GM18951 (cell line): Measurements from ENCODE around the gene GLIS1.

ENCODE experiments used
- POLR2A ChIP-seq: IDR thresholded peaks from 4 replicates; pipeline ENCODE4 v1.6.1; 2011; ENCODE audit warnings: mild to moderate bottlenecking; ENCODE audit not compliant: insufficient read length, insufficient read depth; ENCODE audit errors: extremely low read depth
- in situ Hi-C: fragments of 300-500 bp; cut with MboI; formaldehyde crosslinking; loops from one replicate; pipeline ENCODE4 v1.12.0; 2022; ENCODE audit warnings: low sequenced_read_pairs, mixed read lengths, inconsistent platforms; ENCODE audit not compliant: unreplicated experiment

Gene GLIS1

GRCh38 chr1:53500204-53501064 lies 238.5 kb downstream of the GLIS1 start:
- TF ChIP-seq POLR2A, result no peak
- in situ Hi-C loops, result no loop called here

DNA sequence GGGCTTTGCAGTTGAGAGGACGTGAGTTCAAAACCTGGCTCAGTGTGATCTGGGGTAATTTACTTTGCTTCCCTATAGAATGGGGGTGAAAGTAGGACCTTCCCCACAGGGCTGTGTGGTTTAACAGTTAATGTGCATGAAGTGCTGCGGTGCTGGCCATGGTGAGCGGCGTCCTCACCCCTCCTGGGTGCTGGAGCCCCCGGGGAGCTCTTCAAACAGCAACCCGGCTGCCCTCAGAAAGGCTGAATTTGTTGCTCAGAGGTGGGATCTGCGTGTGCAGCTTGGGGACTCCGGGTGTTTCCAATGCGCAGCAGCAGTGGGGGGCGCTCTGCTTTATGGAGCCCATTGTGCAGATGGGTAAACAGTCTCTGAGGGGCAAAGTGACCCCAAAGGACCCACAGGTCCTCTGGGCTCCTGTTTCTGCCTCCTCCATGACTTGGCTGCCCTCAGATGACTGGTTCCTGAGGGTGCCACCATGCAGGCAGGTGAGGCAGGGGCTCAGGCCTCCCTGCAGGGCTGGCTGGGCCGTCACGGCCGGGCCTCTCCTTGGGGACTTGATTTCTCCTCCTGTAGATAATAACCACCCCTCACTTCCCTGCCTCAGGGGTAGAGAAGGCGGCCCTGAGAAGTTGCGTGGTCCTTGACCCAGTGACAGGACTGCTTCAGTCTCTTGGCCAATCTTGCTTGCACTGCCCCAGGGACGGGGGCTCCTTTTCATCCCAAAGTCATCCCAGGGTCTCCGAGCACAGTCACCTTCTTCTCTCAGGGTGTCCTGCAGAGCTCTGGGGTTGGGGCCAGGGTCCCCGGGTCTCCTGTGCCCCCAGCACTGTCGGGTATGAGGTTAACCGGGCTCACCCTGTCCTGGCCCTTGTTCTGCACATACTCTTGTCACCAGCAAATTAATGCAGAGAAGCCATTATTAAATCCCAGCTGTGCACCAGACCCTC lies 239.4 kb downstream of the GLIS1 start:
- no peak for TF ChIP-seq POLR2A
- in situ Hi-C loops, result no loop called here

DNA sequence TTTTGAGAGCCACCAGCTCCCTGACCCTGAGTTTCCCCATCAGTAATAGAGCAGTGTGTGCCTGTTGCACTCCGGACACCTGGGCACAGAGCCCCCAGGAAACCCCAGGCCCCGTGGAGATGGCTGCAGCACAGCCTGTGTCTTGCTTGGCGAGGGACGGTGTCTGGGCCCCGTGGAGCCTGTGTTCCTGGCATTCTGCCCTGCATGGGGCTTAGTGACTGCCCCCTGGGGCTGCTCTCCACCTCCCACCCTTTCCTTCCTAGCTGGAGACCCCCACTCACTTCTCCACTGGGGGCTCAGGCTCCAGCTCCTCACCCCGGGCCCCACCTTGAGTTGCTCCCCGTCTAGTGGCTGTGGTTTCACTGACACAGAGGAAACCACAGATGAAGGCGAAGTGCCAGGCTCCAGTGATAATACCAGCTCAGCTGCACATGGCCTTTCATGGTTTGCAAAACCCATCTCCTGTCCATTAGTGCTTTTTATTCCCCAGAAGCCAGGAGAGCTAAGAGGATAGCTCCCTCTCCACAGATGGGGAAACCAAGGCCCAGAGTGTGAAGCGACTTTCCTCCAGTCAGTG lies 240.3 kb downstream of the GLIS1 start:
- in situ Hi-C loops, result no loop called here
- no peak for TF ChIP-seq POLR2A

GRCh38 chr1:53495633-53496345 lies 243.2 kb downstream of the GLIS1 start:
- in situ Hi-C loops, result no loop called here
- TF ChIP-seq POLR2A, result no peak

DNA sequence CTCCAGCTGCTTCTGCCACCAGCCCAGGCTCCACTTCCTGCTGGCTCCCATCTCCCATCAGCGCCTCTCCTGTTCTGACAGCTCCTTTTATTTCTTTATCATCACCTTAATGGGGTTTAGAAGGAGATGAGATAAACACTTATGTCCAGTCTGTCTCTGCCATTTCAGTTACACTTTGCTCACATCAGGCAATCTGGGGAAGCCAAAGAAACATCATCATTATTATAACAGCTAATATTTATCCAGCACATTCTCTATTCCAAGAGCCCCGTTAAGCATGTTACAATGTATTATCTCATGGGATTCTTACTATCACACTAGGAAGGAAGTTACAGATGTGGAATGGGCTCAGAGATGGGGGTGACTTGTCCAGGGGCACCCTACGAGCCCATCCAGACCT lies 248.6 kb downstream of the GLIS1 start:
- in situ Hi-C loops, result no loop called here

GRCh38 chr1:53486395-53487026 lies 252.5 kb downstream of the GLIS1 start:
- in situ Hi-C loops, result loop anchor here (10.0 kb wide), 1 partner anchor 188 kb away; no protein-coding TSS in a partner anchor
- TF ChIP-seq POLR2A, result no peak

More for the DNA sequence above, 248.6 kb downstream of the GLIS1 start:
- no peak for TF ChIP-seq POLR2A

DNA sequence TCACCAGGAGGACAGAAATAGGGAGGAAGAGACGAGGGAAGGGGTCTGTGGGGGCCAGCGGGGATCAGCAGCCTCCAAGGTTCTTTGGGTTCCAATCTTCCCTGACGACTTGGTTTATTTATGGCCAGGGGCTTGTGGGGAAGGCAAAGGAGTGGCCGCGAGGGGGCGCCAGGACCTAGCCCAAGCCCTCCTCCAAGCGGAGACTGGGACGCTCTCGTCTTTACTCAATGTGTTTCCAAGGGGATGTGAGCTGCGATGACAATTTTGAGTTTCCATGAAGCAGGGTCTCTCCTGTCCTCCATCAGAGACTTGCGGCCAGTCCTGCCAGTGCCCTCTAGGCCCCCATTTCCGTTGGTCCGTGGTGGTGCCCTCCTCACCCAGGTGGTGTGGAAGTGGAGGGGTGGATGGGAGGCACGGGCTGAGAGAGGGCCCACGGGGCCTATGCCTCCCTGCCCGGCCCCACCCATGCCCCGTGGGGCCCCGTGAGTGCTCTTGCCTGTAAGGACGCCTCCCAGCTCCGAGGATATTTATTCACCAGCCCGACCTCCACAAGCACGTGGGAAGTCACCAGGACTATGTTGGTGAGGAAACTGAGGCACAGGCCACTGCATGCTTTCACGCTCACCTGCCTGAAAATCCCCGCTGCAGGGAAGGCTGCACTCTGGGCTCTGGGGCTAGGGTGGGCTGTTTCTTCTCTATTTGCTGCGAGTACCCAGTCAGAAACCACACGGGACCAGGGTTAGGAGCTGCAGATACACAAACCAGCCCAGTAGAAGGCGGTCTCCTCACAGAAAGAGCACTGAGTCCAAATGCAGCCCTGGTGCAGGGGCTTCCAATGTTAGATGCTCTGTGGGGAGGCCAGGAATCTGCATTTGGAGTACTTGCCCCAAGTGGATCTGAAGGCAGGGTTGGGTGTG lies 253.2 kb downstream of the GLIS1 start:
- no peak for TF ChIP-seq POLR2A
- in situ Hi-C loops, result loop anchor here (10.0 kb wide), 1 partner anchor 189 kb away; no protein-coding TSS in a partner anchor

DNA sequence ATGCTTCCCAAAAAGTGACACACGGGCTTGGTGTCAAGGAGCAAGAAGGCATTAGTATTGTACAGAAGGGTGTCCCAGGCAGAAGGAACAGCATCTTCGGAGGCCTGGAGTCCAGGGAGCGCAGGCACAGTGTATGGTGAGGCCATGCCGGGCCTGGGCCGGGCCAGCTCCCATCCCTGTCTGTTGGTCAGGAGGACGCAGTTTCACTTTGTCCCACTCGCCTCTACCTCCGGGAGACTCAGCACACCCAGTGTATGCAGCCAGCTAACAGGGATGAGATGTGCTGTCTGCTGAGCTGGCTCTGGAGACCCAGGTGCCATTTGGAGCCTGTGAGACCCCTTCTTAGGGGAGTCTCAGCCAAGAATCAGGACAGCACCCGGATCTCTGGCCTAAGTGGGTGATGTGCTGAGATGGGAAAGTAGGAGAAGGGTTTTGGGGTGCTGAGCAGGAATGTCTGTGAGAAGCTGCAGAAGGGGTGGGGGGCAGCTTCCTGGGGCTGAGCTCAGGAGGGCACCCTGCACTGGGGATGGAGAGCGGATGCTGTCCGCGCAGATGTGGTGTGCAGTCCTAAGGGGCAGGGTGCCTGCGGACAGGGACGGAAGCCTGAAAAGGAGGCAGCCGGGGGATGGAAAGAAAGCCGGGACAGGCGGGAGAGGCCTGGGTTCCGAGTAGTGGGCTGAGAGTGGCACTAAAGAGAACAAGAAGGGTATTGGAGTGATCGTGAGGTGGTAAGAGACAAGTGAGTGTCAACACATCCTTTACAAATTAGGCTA lies 254.1 kb downstream of the GLIS1 start:
- in situ Hi-C loops, result loop anchor here (10.0 kb wide), 1 partner anchor 190 kb away; no protein-coding TSS in a partner anchor
- no peak for TF ChIP-seq POLR2A

DNA sequence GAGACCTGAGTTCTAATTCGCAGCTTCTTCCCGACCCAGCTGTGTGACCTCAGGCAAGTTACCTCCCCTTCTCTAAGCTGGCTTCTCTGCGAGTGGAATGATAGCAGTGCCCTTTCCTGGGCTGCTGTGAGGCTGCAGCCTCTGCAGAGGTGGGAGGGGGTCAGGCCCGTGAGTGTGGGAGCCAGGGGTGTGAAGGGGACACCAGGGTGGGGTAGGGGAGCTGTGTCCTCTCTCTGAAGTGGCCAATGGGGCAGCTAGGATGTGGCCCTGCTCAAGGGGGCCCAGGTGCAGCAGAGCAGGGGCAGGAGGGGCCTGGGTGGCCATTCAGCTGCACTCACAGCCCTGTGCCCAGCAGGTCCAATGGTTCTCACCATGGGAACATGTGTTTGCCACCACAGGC lies 255.3 kb downstream of the GLIS1 start:
- TF ChIP-seq POLR2A, result no peak
- in situ Hi-C loops, result loop anchor here (10.0 kb wide), 1 partner anchor 191 kb away; no protein-coding TSS in a partner anchor

DNA sequence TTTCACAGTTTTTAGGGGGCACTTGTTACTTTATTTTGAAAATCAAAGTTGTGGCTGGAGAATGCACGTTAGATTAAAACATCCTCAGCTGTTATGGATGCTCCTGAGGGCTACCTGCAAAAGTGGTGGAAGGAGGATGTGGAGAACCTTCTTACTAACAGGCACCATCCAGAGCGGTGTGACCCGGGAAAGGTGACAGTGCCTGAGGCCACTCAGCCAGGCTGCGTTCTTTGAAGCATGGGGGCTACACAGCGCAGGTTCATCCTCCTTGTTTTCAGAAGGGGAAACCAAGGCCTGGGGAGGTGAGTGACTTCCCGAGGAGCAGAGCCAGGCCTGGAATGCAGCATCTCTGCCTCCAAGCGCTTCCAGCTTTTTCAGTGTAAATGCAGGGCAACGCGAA lies 255.8 kb downstream of the GLIS1 start:
- in situ Hi-C loops, result loop anchor here (10.0 kb wide), 1 partner anchor 192 kb away; no protein-coding TSS in a partner anchor
- no peak for TF ChIP-seq POLR2A
